HG02759 (cell line): Measurements from ENCODE around the gene SLC30A3.

Experiments
- ATAC-seq: cut with Tn5 transposase; IDR thresholded peaks from one replicate; pipeline ENCODE4 v1.9.1; 2021; ENCODE audit warnings: mild to moderate bottlenecking, moderate library complexity; ENCODE audit not compliant: unreplicated experiment

SLC30A3 gene

DNA sequence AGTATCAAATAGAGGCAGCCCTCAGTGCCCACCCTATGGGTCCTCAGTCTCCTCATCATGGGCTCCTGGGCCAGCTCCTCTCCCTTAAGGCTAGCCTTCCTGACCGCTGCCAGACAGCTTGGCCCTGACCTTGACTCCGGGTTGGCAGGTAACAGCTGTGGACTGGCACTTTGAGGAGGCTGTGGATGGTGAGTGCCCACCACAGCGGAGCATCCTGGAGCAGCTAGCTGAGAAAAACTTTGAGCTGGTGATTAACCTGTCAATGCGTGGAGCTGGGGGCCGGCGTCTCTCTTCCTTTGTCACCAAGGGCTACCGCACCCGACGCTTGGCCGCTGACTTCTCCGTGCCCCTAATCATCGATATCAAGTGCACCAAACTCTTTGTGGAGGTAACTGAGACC, 26.7 kb downstream of the SLC30A3 start:
- no peak for ATAC-seq

DNA sequence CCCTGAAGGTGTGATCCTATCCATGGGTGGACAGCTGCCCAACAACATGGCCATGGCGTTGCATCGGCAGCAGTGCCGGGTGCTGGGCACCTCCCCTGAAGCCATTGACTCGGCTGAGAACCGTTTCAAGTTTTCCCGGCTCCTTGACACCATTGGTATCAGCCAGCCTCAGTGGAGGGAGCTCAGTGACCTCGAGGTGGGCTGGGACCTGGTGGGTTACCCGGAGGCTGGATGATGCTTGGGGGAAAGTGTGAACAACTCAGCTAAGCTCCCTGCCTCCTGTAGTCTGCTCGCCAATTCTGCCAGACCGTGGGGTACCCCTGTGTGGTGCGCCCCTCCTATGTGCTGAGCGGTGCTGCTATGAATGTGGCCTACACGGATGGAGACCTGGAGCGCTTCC, 29.5 kb downstream of the SLC30A3 start:
- no peak for ATAC-seq

DNA sequence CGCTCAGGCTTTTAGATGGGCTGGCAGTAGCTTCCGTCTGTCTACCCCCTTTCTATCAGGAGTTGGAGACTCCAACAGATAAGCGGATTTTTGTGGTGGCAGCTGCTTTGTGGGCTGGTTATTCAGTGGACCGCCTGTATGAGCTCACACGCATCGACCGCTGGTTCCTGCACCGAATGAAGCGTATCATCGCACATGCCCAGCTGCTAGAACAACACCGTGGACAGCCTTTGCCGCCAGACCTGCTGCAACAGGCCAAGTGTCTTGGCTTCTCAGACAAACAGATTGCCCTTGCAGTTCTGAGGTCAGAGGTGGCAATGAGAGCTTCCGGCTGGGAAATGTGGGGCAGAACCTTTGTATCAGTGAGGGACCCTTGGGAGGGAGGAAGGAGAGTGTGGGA, 30.9 kb downstream of the SLC30A3 start:
- ATAC-seq = no peak

DNA sequence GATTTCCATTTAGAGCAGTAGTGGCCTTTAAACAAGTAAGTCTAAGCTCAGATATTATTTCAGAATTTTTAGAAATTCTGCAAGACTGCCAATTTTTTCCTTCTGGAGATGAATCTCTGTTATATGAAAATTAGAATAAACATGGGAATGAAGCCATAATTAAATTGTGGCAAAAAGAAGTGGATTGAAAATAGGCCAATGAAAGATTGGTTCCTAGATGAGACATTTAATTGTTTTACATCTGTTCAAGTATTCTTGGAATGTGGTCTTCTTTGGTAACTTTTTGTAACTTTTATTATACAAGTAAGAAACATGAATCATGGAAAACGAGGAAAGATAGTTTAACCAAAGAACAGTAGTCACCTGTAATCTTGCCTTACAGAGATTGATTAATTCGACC, 35.3 kb downstream of the SLC30A3 start:
- ATAC-seq = no peak

DNA sequence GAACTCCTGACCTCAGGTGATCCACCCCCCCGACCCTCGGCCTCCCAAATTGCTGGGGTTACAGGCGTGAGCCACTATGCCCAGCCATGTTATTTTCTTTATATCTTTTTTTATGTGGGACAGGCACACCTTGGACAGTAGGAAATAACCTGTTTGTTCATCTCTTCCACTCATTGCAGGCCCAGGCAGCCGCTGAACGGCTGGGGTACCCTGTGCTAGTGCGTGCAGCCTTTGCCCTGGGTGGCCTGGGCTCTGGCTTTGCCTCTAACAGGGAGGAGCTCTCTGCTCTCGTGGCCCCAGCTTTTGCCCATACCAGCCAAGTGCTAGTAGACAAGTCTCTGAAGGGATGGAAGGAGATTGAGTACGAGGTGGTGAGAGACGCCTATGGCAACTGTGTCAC, 37.3 kb downstream of the SLC30A3 start:
- no peak for ATAC-seq

DNA sequence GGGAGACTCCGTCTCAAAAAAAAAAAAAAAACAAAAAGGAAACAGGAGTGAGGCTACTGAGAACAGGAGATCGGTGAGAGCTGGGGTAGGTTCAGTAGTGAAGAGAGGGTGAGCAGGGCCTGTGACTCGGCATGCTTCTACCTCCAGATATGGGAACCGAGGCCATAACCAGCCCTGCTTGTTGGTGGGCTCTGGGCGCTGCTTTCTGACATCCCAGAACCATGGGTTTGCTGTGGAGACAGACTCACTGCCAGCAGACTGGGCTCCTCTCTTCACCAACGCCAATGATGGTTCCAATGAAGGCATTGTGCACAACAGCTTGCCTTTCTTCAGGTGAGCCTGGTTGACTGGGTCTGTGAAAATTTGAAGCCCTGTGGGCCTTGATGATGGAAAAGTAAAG, 39.4 kb downstream of the SLC30A3 start:
- no peak for ATAC-seq

DNA sequence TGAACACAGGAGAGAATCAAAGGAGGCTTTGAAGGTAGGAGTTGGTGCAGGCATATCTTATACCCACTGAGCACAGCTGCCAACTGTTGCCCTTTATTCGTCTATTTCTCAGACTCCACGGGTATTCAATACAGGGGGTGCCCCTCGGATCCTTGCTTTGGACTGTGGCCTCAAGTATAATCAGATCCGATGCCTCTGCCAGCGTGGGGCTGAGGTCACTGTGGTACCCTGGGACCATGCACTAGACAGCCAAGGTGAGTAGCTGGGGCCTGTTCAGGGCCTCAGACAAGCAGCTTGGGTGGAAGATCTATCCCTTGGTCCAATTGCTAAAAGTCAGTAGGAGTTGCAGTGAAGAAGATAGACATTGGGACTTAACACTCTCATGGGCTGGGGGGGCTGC, 40.4 kb downstream of the SLC30A3 start:
- ATAC-seq = no peak

DNA sequence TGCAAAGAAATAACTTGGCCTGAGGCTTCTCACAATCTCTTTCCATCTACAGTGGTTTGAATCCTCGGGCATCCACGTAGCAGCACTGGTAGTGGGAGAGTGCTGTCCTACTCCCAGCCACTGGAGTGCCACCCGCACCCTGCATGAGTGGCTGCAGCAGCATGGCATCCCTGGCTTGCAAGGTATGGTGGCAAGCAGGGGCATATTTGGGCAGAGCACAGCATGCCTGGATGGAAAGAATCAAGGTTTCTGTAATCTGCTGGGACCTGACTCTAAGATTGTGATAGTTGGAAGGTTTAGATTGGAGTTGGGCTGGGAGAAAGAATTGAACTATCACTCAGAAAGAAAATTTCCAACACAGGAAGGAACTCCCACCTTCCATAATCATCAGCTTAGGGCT, 41.7 kb downstream of the SLC30A3 start:
- no peak for ATAC-seq

DNA sequence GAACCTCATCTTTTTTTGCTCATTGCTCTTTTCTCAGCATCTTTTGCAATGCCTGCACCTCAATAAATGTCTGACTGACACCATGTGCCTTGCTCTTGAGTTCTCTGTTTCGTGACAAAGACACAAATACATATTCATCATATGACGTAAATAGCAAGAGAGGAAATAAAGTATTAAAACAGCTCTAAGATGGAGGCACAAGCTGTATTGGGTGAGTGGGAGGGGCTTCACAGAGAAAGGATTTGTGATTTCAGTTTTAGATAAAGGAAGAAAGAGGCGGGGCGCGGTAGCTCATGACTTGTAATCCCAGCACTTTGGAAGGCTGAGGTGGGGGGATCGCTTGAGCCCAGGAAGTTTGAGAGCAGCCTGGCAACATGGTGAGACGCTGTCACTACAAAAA, 42.8 kb downstream of the SLC30A3 start:
- ATAC-seq = no peak

DNA sequence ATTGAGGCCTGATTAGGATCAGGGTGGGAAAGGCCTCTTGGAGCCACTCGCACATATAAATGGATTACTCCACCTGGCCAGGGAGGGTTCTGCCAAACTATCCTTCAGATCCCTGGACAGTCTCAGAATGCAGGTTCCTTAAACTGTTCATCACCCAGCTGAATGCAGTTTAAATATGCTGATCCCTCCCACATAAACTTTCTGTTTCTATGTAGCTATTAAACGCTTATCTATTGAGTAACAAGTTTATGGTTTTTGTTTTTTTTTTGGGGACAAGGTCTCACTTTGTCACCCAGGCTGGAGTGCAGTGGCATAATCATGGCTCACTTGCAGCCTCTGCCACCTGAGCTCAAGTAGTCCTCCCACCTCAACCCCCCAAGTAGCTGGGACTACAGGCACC, 43.8 kb downstream of the SLC30A3 start:
- ATAC-seq = no peak

DNA sequence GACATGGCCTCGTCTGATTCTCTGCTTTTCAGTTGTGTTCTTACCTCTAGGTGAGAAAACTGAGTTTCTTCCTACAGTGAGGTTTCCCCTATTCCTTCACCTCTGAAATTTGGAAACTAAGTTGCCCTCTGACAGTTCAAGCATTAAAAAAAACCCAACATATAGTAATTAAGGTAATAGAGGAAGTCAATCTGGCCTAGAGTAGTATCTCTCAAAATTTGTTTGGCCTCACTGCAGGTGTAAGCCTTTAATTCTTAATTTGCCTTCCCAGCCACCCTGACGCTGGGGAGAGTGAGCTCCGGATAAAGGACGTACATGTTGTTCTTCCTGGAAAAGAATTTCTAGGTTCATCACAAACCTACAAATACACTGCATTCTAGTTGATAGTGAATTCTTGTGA, 44.2 kb downstream of the SLC30A3 start:
- no peak for ATAC-seq

DNA sequence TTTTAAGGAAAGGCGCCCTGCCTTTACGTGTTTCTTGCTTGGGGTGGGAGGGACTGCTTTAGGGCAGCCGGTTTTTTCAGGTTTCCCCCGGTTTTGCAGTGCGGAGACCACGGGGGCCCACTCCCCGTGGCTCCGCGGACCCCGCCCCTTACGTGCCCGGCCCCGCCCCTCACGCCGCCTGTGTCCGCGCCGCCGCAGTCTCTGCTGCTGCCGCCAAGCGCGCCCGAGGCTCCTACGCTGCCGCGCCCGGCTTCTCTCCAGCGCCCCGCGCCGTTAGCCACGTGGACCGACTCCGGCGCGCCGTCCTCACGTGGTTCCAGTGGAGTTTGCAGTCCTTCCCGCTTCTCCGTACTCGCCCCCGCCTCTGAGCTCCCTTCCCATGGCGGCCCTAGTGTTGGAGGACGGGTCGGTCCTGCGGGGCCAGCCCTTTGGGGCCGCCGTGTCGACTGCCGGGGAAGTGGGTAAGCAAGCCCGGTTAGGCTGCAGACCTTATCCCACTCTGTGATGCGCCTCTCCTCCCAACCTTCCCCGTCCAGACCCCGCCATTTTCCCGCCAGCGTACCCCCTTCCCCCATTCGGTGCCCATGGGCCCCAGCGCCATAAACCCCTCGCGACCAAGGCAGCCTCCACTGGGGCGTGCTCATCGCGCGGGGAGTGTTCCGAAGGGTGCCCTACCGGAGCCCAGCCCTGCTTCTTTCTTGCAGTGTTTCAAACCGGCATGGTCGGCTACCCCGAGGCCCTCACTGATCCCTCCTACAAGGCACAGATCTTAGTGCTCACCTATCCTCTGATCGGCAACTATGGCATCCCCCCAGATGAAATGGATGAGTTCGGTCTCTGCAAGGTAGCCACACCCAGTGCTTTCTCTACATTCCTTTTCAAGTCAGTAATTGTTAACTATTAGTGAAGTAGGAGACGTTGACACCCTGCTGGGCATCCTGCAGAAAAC, 45.4 kb downstream of the SLC30A3 start, which contains the start of gene CAD:
CAD (plus strand) TSS at position 197 of the 949 bp plus-strand sequence; CDS start at position 380, 183 bp downstream.
- ATAC-seq = peak; percentile 84

DNA sequence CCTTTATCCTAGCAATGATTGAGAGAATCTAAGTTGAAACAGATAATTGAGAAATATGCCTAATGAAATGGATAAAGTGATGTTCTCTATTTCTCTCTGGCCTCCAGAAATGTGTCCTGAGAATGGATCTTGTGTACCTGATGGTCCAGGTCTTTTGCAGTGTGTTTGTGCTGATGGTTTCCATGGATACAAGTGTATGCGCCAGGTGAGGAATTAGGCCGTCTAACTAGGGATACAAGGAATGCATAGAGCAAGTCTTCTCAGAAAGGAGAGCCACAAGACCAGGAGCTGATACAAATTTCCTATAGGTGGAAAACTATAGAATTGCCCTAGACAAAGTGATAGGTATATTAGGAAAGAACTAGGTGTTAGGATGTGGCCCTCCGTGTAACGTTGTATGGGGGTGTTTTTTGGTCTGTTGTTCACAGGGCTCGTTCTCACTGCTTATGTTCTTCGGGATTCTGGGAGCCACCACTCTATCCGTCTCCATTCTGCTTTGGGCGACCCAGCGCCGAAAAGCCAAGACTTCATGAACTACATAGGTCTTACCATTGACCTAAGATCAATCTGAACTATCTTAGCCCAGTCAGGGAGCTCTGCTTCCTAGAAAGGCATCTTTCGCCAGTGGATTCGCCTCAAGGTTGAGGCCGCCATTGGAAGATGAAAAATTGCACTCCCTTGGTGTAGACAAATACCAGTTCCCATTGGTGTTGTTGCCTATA, 46.3 kb downstream of the SLC30A3 start:
- no peak for ATAC-seq

DNA sequence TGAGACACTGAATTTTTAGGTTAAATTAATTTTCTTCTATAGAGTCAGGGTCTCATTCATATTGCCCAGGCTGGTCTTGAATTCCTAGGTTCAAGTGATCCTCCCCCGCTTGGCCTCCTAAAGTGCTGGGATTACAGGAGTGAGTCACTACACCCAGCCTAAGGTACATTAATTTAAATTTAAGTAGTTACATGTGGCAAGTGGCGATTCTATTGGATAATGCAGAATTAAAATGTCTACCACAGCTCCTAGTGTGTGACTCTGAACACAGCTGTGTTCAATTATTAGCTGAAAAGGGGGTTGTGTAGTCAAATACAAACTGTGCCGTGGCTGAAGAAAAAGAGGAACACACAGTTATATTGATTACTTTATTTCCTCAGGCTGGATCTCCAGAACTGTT, 47.9 kb downstream of the SLC30A3 start:
- ATAC-seq = no peak

DNA sequence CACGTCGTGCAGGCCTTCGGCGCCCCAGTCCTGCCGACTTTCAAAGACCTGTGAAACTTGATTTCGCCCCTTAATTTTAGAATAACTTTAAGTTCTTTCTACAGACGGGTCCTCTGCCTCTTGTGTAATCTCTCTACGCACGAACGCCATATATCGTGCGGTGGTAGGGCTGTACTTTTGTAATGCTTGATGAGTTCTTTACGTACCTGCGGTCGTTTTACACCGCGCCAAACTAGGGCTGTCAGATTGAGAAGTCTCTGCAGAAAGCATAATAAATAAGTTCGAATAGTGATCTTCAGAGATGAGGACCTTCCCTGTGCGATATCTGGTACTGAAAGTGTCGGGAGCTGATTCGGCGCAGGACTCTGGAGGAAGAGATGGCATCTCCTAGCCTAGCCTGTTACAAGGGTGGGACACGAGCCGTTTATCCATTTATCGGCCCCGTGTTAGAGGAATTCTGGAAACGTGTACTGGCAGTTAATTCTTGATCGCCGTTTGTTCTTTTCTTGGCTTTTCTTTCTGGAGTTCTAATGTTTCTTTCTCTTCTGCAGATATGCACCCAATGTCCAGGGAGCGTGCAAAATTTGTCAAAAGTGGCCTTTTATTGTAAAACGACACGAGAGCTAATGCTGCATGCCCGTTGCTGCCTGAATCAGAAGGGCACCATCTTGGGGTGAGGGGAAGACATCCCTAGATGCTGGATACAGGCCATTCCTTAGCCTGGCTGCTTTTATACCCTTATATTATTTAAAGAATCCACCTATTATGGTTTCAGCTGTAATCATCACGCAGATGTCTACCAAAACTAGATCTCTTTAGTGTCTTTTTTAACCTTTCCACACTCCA, 50.0 kb downstream of the SLC30A3 start:
- peak; percentile 7 for ATAC-seq

DNA sequence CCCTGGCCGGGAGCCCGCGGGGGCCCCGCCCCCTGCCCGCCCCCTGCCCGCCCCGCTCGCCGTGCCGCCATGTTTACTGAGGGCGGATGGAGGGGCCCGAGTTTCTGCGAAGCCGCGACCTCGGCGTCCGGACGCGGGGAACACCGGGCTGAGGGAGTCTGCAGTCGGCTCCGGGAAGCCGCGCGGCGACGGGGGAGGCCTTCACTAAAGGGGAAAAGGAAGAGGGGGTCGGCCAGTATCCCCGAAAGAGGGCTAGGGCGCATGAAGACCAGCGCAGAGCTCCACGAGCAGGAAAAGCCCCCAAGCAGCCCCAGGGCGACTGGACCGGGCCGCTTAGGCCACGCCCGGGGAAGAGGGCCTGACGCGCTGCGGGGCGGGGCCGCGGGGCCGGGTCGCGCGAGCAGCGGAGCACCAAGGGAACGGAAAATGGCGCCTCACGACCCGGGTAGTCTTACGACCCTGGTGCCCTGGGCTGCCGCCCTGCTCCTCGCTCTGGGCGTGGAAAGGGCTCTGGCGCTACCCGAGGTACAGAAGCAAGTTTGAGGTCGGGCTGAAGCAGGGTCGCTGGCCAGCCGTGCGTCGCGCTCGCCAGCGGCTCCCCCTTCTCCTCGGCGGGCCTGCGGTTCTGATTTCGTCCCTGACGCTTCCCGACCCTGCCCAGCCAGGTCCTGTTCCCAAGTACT, 50.8 kb downstream of the SLC30A3 start, which contains the start of the genes ATRAID and SLC5A6:
ATRAID (plus strand) TSS at position 99 of the 683 bp plus-strand sequence; CDS start at position 427, 328 bp downstream.
SLC5A6 (minus strand) TSS at position 326 of the 683 bp plus-strand sequence. CDS start 4,618 bp downstream, outside the sequence.
- ATAC-seq = peak; percentile 82

DNA sequence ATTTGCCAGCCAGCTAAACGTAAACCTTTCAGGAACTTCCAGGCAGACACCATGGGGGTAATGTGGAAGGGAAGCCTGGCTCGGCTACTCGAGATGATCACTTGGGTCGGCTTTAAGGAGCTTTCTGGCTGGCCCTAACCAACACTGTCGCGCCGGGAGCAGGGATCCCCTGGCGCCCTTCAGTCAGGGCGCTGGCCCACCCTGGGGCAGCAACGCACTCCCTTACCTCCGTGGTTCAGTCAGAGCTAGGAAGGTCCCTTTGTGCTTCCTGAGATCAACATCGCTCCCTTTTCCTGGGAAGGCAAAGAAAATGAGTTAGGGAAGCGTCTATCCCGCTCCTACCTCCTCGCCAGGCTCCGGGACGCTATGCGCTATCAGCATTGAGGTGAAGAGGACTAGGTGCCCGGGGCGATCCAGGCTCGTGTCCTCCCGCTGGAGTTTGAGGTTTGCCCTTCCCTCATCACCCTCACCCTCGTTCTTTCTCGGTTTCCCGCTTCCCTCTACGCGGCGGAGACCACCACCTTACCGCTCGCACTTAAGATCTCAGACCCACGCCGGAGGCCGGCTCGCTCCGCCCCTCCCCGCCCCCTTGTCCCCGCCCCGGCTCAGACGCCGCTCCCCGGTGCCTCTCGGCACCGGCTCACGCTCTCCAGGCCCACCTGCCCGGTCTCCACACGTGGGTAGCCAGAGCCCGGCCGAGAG, 51.5 kb downstream of the SLC30A3 start:
- peak; percentile 1 for ATAC-seq

DNA sequence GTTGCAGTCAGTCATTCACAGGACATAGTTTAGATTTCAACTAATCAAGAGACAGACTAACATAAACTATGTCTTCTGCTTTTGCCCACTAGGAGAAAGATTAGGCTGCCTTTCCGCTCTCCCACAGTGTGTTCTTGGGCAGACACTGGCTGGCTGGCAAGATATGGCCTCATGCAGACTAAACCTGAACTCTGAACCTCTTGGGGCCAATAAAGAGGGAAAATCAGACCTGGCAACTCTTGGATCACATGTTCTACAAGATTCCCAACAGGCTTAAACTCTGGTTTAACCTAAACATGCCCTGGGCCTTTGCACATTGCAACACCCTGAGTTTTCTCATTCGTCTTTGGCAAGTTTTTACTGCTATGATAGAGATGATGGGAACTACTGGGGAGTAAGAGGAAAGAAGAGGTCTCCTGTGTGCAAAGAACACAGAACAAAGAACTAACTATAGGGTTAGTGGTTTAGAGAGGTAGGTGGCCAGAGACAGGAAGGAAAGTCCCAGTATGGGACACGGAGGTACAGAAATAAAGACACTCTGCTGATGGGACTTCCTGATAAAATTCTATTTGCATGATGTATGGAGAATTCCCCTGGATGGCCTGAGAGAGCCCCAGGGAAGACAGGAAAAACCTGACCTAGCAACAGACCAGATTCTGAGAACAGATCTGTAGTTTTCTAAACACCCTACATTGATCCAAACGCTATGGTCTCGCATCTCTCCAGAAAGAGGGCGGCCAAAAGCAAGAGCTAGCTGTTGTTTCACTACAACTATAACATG, 53.0 kb downstream of the SLC30A3 start:
- ATAC-seq = no peak
